Neural cell (in vitro differentiated cells): ENCODE data around the gene COX17. TPM values are rescaled to one million over a fixed set of nuclear protein-coding genes. Genes with fewer than 3 reads are reported as not detected.

Experiments
- H2AFZ ChIP-seq: fragments of 200-600, 300-800 bp; sonication (generic), shearing (Covaris generic); 2 replicates; pipeline ENCODE4 v1.6.0; 2014; ENCODE audit warnings: low read depth, mild to moderate bottlenecking, antibody characterized with exemption, low read length, moderate library complexity
- H3F3A ChIP-seq: fragments of 200-600 bp; shearing (Covaris generic); 2 replicates; pipeline ENCODE4 v1.6.1; 2016; ENCODE audit warnings: mild to moderate bottlenecking, moderate library complexity, mixed read lengths, antibody characterized with exemption, low read length; ENCODE audit not compliant: insufficient read depth, poor library complexity, severe bottlenecking
- H3K27ac ChIP-seq: fragments of 200-600, 300-800 bp; sonication (generic), shearing (Covaris generic); 2 replicates; pipeline ENCODE4 v1.5.1; 2014; ENCODE audit warnings: mild to moderate bottlenecking, low read length, moderate library complexity
- H3K27me3 ChIP-seq: fragments of 300-800, 200-600 bp; sonication (generic), shearing (Covaris generic); 2 replicates; pipeline ENCODE4 v1.6.0; 2014; ENCODE audit warnings: mild to moderate bottlenecking, low read depth, low read length, moderate library complexity; ENCODE audit not compliant: insufficient read depth
- H3K36me3 ChIP-seq: fragments of 300-800, 200-600 bp; sonication (generic), shearing (Covaris generic); 2 replicates; pipeline ENCODE4 v1.5.1; 2014; ENCODE audit warnings: mild to moderate bottlenecking, antibody characterized with exemption, low read length, moderate library complexity; ENCODE audit not compliant: insufficient read depth
- H3K4me2 ChIP-seq: fragments of 300-800, 200-600 bp; sonication (generic), shearing (Covaris generic); 2 replicates; pipeline ENCODE4 v1.6.0; 2014; ENCODE audit warnings: mild to moderate bottlenecking, low read length
- H3K4me3 ChIP-seq: fragments of 300-800, 200-600 bp; sonication (generic), shearing (Covaris generic); 2 replicates; pipeline ENCODE4 v1.5.1; 2014; ENCODE audit warnings: mild to moderate bottlenecking, low read length, moderate library complexity
- H3K79me2 ChIP-seq: fragments of 200-600 bp; shearing (Covaris generic); replicated peaks from 2 replicates; pipeline ENCODE4 v1.6.0; 2014; ENCODE audit warnings: mild to moderate bottlenecking, low read length, moderate library complexity; ENCODE audit not compliant: insufficient read depth
- H3K9ac ChIP-seq: fragments of 300-800, 200-600 bp; sonication (generic), shearing (Covaris generic); 2 replicates; pipeline ENCODE4 v1.6.1; 2016; ENCODE audit warnings: mild to moderate bottlenecking, low read length, mixed read lengths
- H3K9me2 ChIP-seq: fragments of 200-600 bp; shearing (Covaris generic); 2 replicates; pipeline ENCODE4 v1.6.1; 2016; ENCODE audit warnings: mild to moderate bottlenecking, low read length, mixed read lengths; ENCODE audit not compliant: insufficient read depth
- H3K9me3 ChIP-seq: fragments of 200-600, 300-800 bp; sonication (generic), shearing (Covaris generic); 2 replicates; pipeline ENCODE4 v1.6.1; 2016; ENCODE audit warnings: mild to moderate bottlenecking, mixed run types, low read length, moderate library complexity, mixed read lengths
- H4K20me1 ChIP-seq: fragments of 200-600 bp; shearing (Covaris generic); 2 replicates; pipeline ENCODE4 v1.6.1; 2016; ENCODE audit warnings: mild to moderate bottlenecking, mixed run types; ENCODE audit not compliant: insufficient read depth
- CTCF ChIP-seq: fragments of 450-650 bp; IDR thresholded peaks from 2 replicates; pipeline ENCODE4 v1.5.1; 2014; ENCODE audit warnings: antibody characterized with exemption, mild to moderate bottlenecking, moderate library complexity; ENCODE audit not compliant: poor library complexity, severe bottlenecking
- EP300 ChIP-seq: fragments of 450-650 bp; conservative IDR thresholded peaks from 2 replicates; pipeline ENCODE4 v1.6.1; 2014; ENCODE audit warnings: antibody characterized with exemption, mild to moderate bottlenecking, moderate library complexity; ENCODE audit not compliant: poor library complexity, severe bottlenecking
- EZH2 ChIP-seq: fragments of 200-600, 300-800 bp; shearing (Covaris generic), sonication (generic); IDR thresholded peaks from 2 replicates; pipeline ENCODE4 v1.6.1; 2014; ENCODE audit warnings: antibody characterized with exemption, low read length, borderline replicate concordance, mild to moderate bottlenecking; ENCODE audit not compliant: insufficient read depth, poor library complexity, severe bottlenecking
- MXI1 ChIP-seq: fragments of 450-650 bp; conservative IDR thresholded peaks from 2 replicates; pipeline ENCODE4 v1.6.1; 2014; ENCODE audit warnings: antibody characterized with exemption, mild to moderate bottlenecking; ENCODE audit not compliant: poor library complexity, severe bottlenecking
- POLR2AphosphoS5 ChIP-seq: IDR thresholded peaks from 2 replicates; pipeline ENCODE4 v1.6.1; 2012
- RAD21 ChIP-seq: fragments of 450-650 bp; conservative IDR thresholded peaks from 2 replicates; pipeline ENCODE4 v1.6.1; 2014; ENCODE audit warnings: antibody characterized with exemption, mild to moderate bottlenecking, moderate library complexity
- REST ChIP-seq: IDR thresholded peaks from 2 replicates; pipeline ENCODE4 v1.6.1; 2012; ENCODE audit warnings: borderline replicate concordance
- SMC3 ChIP-seq: fragments of 450-650 bp; conservative IDR thresholded peaks from 2 replicates; pipeline ENCODE4 v1.6.1; 2014; ENCODE audit warnings: antibody characterized with exemption, mild to moderate bottlenecking, moderate library complexity; ENCODE audit not compliant: poor library complexity
- TAF1 ChIP-seq: IDR thresholded peaks from 2 replicates; pipeline ENCODE4 v1.6.1; 2012; ENCODE audit warnings: low read depth
- polyA plus RNA-seq: library from polyadenylated mRNA; depleted of rRNA; stranded (reverse); fragments of >200 nt; gene quantifications from 2 replicates; pipeline ENCODE4 v1.2.3, GENCODE V29; 2014

COX17 gene
- polyA plus RNA-seq, 1 donor from 2014 or later, result 49.4 TPM

GRCh38 chr3:119673875-119674274 lies 3.3 kb downstream of the COX17 start:
- Histone ChIP-seq H3K9me3 (no peaks in the 10 kb centered on the region), H3K9me2 (no peaks in the 10 kb centered on the region), H4K20me1 (no peaks in the 10 kb centered on the region), H2AFZ (no peak overlapping the region), H3K4me3 (no peak overlapping the region), H3K9ac (no peak overlapping the region), H3K27ac (no peak overlapping the region), H3K36me3 (no peaks in the 10 kb centered on the region), H3K4me2 (no peak overlapping the region), H3K27me3 (no peaks in the 10 kb centered on the region), H3K79me2 (peaks cover 15% of the 10 kb centered on the region), H3F3A (no peaks in the 10 kb centered on the region)
- TF ChIP-seq RAD21 (no peak), REST (no peak), TAF1 (no peak), CTCF (no peak), EZH2 (no peak), POLR2AphosphoS5 (no peak), SMC3 (no peak), EP300 (no peak), MXI1 (no peak)

- TF ChIP-seq TAF1 (no peak), MXI1 (no peak), POLR2AphosphoS5 (no peak), SMC3 (no peak), RAD21 (no peak), REST (no peak), CTCF (no peak), EZH2 (no peak), EP300 (no peak)
- Histone ChIP-seq H3K79me2 (peaks cover 15% of the 10 kb centered on the region), H3K4me3 (no peak overlapping the region), H3K9me2 (no peaks in the 10 kb centered on the region), H3K9ac (no peak overlapping the region), H3F3A (no peaks in the 10 kb centered on the region), H2AFZ (no peak overlapping the region), H3K9me3 (no peaks in the 10 kb centered on the region), H3K4me2 (no peak overlapping the region), H3K27ac (no peak overlapping the region), H4K20me1 (no peaks in the 10 kb centered on the region), H3K27me3 (no peaks in the 10 kb centered on the region), H3K36me3 (no peaks in the 10 kb centered on the region)
These were observed 4.4 kb downstream of the COX17 start for GRCh38 chr3:119672776-119673175.
